G401 (cell line): Measurements from ENCODE around the gene IQSEC1. TPM values are rescaled to one million over a fixed set of nuclear protein-coding genes. Genes with fewer than 3 reads are reported as not detected.
A peak's percentile ranks its signal among the peaks of the same experiment; 100 is the strongest.

Experiments
- DNase-seq: peaks from one replicate; pipeline ENCODE4 v3.0.0-alpha.2; 2015; ENCODE audit warnings: low spot score
- in situ Hi-C: cut with HindIII; loops from 2 replicates; pipeline ENCODE4 v1.10.0; 2016; ENCODE audit warnings: low sequenced_read_pairs, mixed read lengths
- total RNA-seq: library from RNA; depleted of rRNA; stranded (reverse); fragments of >200 nt; shearing (Covaris generic); gene quantifications from 2 replicates; pipeline ENCODE4 v1.2.3, GENCODE V29; 2014

Gene IQSEC1
- total RNA-seq, 1 experiment from 2014 or later: 10.7 TPM

DNA sequence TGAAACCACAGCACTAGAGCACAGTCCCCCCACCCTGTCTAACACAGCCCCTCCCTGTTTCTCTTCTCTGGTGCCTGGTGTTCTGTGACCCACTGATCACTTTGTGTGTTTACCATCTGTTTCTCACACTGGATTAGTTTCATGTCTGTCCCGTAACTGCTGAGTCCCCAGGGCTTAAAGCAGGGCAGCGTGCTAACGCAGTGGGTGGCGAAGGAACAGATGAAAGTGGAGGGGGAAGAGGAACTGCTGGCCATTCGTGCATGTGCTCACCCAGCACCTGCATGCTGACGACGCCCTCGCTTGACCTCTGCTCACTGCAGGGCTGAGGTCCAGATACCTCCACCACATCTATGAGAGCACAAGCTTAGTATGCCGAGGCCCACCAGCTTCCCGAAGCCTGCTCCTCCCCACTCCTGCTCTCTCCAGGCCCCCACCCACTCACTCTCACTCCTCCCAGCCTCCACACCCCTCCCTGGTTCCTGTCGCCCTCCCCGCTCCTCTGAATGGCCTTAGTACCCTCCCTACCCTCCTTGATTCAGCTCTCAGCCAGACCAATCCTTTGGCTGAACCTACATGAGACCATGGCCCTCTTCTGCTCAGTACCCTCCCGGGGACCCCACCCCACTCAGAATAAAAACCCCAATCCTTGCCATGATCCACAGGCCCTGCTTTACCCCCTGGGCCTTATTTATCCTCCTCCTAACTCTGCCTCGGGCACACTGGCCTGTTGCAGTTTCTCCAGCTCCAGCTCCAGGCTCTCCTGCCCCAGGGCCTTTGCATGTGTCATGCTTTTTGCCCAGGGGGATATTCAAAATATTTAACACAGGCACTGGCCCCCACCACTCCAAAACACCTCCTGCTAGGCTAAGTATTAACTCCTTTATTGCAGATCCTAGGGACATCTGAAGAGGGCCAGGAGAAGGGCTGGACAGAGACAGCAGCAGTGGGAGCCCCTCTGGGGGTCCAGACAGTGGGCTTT is 15.1 kb upstream of the IQSEC1 start:
- in situ Hi-C loops: no loop called here
- no peak for DNase-seq

GRCh38 chr3:13087320-13087990 is 14.2 kb upstream of the IQSEC1 start:
- in situ Hi-C loops: no loop called here
- DNase-seq: no peak

GRCh38 chr3:13086531-13086981 is 13.3 kb upstream of the IQSEC1 start:
- no peak for DNase-seq
- in situ Hi-C loops: no loop called here

GRCh38 chr3:13085846-13086179 is 12.6 kb upstream of the IQSEC1 start:
- DNase-seq: no peak
- in situ Hi-C loops: no loop called here

DNA sequence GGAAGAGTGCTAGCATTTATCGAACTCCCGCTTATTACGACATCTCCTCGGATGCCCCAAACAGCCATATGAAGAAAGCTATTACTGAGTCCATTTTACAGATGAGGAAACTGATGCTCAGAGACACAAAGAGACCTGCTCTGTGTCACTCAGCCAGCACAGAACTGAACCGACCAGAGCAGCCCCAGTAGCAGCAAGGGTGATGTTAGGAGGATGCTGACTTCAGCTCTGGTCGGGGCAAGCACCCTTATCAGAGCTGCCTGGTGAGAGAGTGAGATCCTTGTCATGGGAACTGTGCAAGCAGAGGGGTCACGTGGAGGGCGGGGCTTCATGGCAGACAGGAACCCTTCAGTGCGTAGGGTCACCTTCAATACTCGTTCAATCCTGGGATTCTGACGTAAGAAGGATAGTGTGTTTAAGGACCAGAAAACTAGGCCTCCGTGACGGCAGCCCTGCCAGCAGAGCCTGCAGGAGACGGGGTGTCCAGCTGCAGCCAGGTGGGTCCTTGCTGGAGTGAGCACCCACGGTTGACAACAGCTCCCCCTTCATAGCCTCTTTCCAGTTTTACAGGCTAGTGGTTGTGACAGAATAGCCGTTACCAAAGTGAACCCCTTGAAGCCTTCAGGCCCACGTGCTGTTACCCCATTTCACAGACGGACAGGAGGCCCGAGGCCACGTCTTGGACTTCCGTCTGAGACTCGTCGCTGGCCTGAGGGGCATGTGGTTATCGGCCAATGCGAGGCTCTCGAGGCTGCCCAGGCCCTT is 12.0 kb upstream of the IQSEC1 start:
- no peak for DNase-seq
- in situ Hi-C loops: no loop called here

DNA sequence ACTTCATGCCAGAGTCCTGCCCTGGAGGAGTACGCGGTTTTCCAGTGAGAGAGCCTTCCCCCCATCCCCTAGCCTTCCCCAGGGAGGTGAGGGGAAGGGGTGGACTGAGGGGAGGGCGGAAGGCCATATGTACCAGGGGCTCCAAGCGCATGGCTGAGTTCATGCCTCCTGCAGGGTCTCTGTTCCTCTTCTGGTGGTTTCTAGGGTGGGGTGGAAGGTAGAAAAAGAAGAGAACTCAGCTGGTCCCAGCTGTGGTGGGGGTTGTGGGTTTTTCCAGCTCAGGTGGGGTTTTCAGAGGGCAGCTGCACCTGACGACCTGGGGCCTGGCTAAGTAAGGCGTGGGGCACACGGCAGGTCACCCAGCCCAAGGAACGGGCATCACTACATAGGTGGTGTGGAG is 10.7 kb upstream of the IQSEC1 start:
- in situ Hi-C loops: no loop called here
- DNase-seq: no peak

- in situ Hi-C loops: no loop called here
- DNase-seq: no peak
These were observed 10.0 kb upstream of the IQSEC1 start for GRCh38 chr3:13083254-13083653.

- DNase-seq: no peak
- in situ Hi-C loops: no loop called here
These were observed 9.4 kb upstream of the IQSEC1 start for GRCh38 chr3:13082677-13083076.

DNA sequence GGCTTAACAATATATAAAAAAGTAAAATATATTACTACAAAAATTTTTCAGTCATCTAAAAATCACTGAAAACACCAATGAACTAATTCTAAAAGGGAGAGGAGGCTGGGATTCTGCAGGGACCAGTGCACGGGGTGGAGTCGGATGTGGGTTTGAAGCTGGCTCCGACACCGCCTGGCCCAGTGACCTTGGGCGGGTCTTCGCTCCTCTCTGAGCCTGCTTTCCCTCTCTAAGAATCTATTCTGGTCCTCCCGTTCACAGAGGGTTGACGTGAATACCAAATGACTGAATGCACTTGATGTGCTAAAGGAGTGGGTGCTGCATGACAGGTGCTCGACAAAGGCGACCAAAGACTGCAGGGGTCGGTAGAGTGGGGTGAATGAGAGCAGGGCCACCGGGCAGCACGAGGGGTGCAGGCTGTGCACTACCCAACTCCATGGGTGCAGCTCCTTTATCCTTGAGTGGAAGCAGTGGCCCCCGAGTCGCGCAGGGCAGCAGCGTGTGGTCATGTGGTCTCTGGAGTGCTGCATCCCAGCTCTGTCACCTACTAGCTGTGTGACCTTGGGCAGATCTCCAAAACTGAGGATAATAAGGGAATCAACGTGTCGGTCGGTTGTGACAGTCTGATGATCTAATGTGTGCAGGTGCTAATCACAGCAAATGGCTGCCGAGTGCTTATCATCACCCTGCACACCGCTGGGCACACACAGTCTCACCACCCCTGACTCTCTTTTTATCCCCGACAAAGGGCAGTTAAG is 8.6 kb upstream of the IQSEC1 start:
- no peak for DNase-seq
- in situ Hi-C loops: no loop called here

GRCh38 chr3:13080591-13080990 is 7.4 kb upstream of the IQSEC1 start:
- in situ Hi-C loops: no loop called here
- DNase-seq: no peak

GRCh38 chr3:13080026-13080425 is 6.8 kb upstream of the IQSEC1 start:
- in situ Hi-C loops: no loop called here
- no peak for DNase-seq

DNA sequence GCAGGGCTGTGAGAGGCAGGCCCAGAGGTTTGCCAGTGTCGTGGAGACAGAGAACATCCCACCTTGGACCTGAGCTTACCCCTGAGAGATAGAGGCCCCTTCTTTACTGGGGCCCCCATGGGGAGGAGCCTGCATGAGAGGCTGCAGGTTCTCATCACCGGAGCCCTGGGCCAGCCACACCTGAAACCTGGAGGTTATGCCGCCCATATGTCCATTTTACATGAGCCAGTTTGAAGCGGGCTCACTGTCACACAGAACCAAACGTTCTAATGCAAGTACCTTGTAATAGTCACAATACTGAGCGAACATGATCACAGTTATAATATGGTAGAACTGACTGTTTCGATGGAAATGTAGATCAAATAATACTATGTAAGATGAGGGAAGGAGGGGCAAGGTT is 6.3 kb upstream of the IQSEC1 start:
- DNase-seq: peak; percentile 79
- in situ Hi-C loops: no loop called here

- in situ Hi-C loops: no loop called here
- DNase-seq: peak; percentile 71
These were observed 5.8 kb upstream of the IQSEC1 start for GRCh38 chr3:13079051-13079450.

DNA sequence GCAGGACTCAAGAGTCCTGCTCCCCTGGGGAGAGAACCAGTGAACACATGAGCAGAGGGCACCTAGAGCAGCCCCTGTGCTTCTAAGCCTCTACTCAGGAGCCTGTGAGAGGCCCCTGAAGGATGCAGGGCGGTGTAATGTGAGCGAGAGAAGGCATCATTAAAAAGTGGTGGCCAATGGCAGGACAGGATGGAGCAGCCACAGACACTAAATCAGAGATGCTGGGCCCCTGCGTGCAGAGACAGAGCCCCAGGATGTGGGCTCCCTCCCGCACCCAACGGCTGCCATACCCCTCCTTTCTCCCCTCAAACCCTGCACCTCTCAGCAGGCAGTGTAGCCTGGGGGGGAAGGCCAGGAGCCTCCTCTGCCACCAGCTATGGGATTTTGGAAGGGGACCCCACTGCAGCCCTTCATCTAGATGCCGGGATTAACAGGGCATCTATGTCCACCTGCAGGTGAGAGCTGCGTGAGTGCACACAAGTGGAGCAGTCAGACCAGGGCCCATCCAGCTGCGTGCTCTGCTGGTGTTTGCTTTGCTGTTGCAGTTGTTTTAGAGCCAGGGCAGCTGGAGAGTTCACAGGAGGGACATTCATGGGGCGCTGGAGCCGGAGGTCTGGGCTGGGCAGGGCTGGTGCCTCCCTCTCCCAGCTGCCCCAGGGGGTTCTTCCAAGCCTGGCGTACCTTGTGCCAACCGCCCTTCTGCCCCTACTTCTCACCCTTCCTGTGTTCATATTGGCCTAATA is 5.1 kb upstream of the IQSEC1 start:
- in situ Hi-C loops: no loop called here

GRCh38 chr3:13077431-13078162 is 4.4 kb upstream of the IQSEC1 start:
- in situ Hi-C loops: no loop called here

More for the DNA sequence above, 5.1 kb upstream of the IQSEC1 start:
- DNase-seq: no peak

DNA sequence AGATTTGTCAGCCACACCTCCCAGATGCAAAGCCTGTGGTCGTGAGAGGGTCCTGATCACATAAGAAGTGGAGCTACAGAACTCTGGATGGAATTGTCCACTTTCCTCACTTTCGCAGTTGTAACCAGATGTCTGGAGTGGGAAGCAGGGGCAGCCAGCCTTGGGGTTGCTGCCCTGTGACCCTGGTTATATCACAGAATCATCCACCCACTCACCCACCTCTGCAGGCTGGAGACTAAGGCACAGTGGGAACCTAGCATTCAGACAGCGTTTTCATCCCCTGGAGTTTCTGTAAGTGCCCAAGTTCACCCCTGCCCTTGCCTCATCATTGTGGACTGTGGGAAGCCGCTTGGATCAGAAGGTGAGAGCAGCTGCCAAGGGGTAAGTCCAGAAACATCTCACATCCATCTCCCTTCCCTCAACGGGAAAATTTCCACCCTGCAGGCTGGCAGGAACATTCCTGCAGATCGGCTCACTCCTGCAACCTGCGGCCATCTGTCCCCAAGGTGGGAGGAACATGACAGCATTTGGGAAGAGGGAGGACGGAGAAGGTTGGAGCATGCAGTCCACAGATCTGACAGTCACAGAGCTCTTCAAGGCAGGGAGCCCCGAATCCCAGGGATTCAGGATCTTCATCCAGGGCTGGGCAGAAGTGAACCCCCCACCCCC is 2.9 kb upstream of the IQSEC1 start:
- in situ Hi-C loops: no loop called here
- peak; percentile 98 for DNase-seq

More at GRCh38 chr3:13077431-13078162, 4.4 kb upstream of the IQSEC1 start:
- peak; percentile 97 for DNase-seq

DNA sequence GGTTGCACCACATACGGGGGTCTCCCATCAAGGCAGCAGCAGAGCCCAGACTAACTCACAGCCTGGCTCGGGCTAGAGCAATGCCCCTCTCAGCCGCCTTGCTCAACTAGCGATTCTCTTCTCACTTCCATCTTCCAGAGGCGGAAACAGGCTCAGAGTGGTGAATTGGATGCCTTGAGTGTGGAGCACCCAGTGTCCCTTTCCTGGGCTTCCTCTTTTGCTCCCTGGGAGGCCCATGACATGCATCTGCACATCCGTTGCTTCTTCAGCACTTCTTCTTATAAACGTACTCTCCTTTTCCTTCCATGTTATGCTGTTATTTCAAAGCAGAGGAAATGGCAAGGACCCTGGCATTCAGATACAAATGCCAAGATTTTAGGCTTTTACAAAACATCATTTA is 2.1 kb upstream of the IQSEC1 start:
- no peak for DNase-seq
- in situ Hi-C loops: no loop called here
